Stimulated activated CD4-positive, alpha-beta T cell treated with anti-CD3 and anti-CD28 coated beads, TNF-alpha, amount 100 ng/mL, for 48 hours (primary cell): ENCODE results near the gene ERFL.

ENCODE experiments used
- DNase-seq, 3 donors: peaks; one replicate each; pipeline ENCODE4 v3.0.0-alpha.2; 2020; ENCODE audit warnings: low read depth in 3 of 3

The ERFL gene

DNA sequence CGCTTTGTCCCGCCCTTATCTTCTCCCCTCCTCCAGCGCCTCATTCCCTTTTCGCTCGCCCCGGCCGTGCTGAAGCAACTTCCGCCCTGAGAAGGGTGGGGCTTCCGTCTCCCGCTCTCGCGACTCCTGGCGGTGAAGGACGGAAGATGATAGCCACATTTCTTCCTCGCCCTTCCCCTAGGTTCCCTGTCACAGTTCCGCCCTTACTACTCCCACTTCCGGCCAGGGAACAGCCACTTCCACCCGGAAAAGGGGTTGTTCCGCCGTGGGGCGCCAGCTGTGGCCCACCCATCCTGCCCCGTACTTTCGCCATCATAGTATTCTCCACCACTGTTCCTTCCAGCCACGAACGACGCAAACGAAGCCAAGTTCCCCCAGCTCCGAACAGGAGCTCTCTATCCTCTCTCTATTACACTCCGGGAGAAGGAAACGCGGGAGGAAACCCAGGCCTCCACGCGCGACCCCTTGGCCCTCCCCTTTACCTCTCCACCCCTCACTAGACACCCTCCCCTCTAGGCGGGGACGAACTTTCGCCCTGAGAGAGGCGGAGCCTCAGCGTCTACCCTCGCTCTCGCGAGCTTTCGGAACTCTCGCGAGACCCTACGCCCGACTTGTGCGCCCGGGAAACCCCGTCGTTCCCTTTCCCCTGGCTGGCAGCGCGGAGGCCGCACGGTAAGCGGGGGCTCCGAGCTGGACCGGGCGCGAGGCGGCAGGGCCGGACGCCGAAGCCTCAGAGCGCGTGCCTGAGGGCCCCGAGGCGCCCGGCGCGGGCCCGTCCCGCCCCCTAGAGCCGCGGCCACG, 68.4 kb downstream of the ERFL start, which contains the start of gene RPS19:
RPS19 (plus strand) TSS at position 638 of the 801 bp plus-strand sequence. CDS start 520 bp downstream, outside the sequence.
- peak; percentile 95 to 96 (median 95) for DNase-seq

DNA sequence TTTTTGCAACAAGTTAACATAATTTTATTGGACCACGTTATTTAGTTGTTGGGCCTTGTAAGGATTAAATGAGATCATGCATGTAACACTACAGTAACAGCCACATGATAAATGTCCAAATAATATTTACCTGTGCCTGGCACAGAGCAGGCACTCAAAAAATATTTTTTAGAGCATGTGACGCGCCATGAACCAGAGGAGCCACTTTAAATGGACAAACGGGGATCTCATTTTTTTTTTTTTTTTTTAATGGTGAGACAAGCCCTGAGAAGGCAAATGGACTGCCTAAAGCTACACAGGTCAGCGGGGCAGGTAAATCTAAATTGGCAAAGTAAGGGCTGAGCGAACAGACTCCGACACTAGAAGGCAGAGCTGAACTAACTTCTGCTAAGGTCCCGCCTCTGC, 69.0 kb downstream of the ERFL start:
- no peak for DNase-seq
